Cardiac fibroblast (primary cell): ENCODE measurements around the gene HADHB.
A peak's percentile ranks its signal among the peaks of the same experiment; 100 is the strongest.
"Not testable (repeated sequence)": the region's sequence is repeated elsewhere in the genome, so short reads cannot be mapped to it uniquely, and the experiment has no call there.

ENCODE experiments used
- DNase-seq, 2 donors: peaks; one replicate each; pipeline versions ENCODE4 v3.0.0 to v3.0.0-alpha.2; 2010; ENCODE audit warnings: low read depth in 2 of 2
- H3K4me3 ChIP-seq, 2 donors: replicated peaks in 1 of 2; 1 replicate in 1 of 2; 2 replicates in 1 of 2; pipeline ENCODE4 v1.5.1; 2011; ENCODE audit warnings: low read depth in 2 of 2, low read length in 2 of 2, mild to moderate bottlenecking in 2 of 2, moderate library complexity in 1 of 2
- TF ChIP-seq, protein P1 (sequence below): IDR thresholded peaks from one replicate; pipeline ENCODE4 v1.5.1; 2011; ENCODE audit warnings: low read depth, mild to moderate bottlenecking, low read length, inconsistent platforms

Gene HADHB

DNA sequence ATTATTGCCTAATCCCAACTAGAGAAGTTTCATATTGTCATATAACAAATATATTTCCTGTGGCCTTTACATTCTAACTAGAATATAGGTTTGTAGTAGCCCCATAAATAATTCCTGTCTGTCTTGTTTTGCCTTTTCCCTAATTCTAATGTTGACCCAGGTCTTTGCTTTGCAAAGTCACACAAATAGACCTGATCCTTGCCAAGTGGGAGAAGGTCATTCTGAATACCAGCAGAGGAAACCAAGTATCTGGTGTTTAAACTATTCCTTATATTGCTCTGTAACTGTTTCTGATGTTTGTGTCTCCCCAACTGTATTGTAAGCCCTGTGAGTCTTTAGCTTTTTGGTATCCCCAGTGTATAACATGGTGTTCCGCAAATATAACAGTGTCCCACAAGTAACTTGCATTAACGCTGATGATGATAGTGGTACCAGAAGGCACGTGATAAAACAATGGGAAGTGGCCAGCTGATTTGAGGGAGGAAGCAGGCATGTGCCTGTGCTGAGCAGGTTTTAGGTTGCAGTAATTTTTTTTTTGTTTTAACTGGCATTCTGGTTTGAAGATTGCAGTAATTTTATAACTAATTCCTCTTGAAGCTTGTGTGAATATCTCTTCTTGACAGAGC lies 11.1 kb downstream of the HADHB start:
- TF ChIP-seq, protein P1, sequence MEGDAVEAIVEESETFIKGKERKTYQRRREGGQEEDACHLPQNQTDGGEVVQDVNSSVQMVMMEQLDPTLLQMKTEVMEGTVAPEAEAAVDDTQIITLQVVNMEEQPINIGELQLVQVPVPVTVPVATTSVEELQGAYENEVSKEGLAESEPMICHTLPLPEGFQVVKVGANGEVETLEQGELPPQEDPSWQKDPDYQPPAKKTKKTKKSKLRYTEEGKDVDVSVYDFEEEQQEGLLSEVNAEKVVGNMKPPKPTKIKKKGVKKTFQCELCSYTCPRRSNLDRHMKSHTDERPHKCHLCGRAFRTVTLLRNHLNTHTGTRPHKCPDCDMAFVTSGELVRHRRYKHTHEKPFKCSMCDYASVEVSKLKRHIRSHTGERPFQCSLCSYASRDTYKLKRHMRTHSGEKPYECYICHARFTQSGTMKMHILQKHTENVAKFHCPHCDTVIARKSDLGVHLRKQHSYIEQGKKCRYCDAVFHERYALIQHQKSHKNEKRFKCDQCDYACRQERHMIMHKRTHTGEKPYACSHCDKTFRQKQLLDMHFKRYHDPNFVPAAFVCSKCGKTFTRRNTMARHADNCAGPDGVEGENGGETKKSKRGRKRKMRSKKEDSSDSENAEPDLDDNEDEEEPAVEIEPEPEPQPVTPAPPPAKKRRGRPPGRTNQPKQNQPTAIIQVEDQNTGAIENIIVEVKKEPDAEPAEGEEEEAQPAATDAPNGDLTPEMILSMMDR = no peak
- DNase-seq = no peak

DNA sequence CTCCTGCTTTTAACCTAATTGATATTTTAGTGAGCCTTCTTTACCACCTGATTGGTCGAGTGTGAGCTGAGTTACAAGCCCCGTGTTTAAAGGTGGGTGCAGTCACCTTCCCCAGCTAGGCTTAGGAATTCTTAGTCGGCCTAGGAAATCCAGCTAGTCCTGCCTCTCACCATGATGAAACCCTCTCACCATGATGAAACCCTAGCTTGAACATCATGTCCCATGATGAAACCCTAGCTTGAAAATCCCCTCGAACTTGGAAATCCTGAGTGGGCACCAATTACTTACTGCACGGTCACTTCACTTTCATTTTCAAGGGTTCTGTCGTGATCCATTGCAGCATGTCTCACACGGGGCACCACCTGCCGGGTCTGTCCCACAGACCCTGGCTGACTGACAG lies 14.1 kb downstream of the HADHB start:
- not testable (repeated sequence) for H3K4me3 ChIP-seq, DNase-seq

More for the DNA sequence above, 11.1 kb downstream of the HADHB start:
- H3K4me3 ChIP-seq = no peak overlapping the region

DNA sequence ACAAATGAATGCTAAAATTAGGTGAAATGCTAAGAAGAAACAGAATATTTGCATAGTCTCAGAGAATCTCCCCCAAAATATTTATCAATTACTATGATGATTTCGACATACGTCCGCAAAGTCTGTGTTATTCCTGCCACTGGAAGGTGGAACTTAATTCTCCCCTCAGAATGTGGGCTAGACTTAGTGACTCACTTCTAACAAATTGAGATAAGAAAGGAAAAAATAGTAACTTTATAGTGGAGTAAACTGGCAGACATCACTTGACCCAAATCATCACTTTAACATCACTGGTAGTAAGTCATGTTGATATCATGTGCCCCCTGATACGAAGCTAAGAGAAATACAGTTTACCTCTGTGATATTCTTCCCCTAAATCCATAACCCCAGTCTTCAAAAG lies 23.5 kb downstream of the HADHB start:
- H3K4me3 ChIP-seq = no peak overlapping the region
- DNase-seq = peak; percentile 53 to 63
- TF ChIP-seq, protein P1 = no peak

DNA sequence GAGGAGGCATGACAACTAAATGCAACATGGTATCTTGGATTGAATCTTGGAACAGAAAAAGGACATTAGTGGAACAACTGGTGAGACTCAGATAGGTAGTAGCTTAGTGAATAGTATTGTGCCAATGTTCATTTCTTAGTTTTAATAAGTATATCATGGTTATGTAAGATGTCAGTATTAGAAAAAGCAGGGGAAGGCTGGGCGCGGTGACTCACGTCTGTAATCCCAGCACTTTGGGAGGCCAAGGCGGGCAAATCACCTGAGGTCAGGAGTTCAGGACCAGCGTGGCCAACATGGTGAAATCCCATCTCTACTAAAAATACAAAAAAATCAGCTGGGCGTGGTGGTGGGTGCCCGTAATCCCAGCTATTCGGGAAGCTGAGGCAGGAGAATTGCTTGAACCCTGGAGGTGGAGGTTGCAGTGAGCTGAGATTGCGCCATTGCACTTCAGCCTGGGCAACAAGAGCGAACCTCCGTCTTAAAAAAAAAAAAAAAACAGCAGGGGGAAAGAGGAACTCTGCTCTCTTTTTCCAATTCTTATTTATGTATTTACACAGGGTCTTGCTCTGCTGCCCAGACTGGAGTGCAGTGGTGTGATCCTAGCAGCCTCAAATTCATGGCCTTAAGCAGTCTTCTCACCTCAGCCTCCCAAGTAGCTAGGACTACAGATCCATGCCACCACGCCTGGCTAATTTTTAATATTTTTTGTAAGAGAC lies 24.1 kb downstream of the HADHB start:
- not testable (repeated sequence) for DNase-seq

DNA sequence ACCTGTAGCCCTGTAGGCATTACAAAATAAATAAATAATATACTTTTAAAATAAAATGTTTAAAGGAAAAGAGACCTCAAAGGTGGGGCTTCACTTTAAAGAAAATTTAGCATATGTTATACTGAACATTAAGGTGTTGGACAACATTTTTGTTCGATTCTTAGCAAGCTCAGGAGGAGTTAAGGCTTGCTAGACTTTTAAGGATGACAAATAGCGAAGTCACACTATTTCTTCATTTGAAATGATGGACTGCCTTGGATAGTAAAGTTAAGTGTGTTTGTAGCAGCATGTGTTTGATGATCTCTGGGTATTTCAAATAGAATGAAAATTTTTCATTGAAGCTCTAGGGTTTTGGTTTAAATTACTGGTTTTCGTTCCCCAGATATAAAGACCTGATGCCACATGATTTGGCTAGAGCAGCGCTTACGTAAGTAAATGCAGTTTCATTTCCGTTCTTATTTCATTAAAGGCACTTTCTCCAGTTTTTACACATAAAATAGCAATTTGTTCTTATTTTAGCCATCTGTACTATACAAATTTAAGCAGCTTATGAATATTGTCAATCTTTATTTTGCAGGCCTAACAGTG lies 24.9 kb downstream of the HADHB start:
- H3K4me3 ChIP-seq = no peak overlapping the region
- TF ChIP-seq, protein P1 = no peak
- DNase-seq = peak in 1 of 2 donors; percentile 52

More for the DNA sequence above, 24.1 kb downstream of the HADHB start:
- not testable (repeated sequence) for H3K4me3 ChIP-seq

DNA sequence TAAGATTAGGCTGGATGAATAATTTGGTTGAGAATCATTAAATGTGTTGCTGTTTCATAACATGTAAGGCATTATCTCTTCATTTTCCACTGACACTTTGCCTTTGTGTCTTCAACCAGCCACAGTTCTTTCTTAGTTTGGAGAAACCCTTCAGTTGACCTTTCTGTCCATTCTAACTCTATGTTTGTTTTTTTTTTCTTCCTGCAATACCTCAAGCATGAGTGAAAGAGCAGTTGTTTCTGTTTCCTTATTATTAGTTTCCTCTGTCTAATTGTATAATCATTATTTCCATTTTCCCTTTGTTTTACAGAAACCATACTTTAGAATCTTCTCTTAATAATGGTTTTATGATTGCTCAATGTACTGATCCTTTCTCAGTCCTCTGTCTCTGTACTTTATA lies 25.6 kb downstream of the HADHB start:
- TF ChIP-seq, protein P1 = no peak
- no peak for DNase-seq
- no peak overlapping the region for H3K4me3 ChIP-seq

DNA sequence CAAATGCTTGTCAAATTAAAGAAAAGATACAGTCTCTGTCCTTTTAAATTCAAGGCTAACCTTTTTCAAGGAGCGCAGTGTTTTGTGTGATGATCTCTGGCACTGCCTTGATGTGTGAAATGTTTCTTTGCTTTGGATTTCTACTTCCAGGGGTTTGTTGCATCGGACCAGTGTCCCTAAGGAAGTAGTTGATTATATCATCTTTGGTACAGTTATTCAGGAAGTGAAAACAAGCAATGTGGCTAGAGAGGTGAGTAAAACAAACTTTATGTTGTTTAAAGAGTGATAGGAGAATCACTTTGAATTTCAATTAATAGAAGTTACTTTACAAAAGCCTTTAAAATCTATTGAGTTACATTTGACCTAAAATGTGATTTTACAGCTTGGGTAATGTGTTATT lies 28.8 kb downstream of the HADHB start:
- H3K4me3 ChIP-seq = no peak overlapping the region
- TF ChIP-seq, protein P1 = no peak
- DNase-seq = peak; percentile 24 to 32
